ENCODE measurements around the gene ZNHIT2.

- TF ChIP-seq GATA2 (IDR thresholded peaks at IDR 0.05; ENCODE audit: low read depth, low read length) = 0 out of 2 replicates have a peak, but pooled peaks have one; percentile 25
- TF ChIP-seq GATA3 (IDR thresholded peaks at IDR 0.05; ENCODE audit: low read depth, low read length) = no peak
Measured at GRCh38 chr11:65095974-65096806, 21.3 kb downstream of the ZNHIT2 start, which contains the start of gene VPS51.

Measured in SH-SY5Y (cell line).